ENCODE results near the gene KLHDC7A. TPM values are rescaled to one million over a fixed set of nuclear protein-coding genes. Genes with fewer than 3 reads are reported as not detected.

Gene KLHDC7A
- total RNA-seq: not detected

DNA sequence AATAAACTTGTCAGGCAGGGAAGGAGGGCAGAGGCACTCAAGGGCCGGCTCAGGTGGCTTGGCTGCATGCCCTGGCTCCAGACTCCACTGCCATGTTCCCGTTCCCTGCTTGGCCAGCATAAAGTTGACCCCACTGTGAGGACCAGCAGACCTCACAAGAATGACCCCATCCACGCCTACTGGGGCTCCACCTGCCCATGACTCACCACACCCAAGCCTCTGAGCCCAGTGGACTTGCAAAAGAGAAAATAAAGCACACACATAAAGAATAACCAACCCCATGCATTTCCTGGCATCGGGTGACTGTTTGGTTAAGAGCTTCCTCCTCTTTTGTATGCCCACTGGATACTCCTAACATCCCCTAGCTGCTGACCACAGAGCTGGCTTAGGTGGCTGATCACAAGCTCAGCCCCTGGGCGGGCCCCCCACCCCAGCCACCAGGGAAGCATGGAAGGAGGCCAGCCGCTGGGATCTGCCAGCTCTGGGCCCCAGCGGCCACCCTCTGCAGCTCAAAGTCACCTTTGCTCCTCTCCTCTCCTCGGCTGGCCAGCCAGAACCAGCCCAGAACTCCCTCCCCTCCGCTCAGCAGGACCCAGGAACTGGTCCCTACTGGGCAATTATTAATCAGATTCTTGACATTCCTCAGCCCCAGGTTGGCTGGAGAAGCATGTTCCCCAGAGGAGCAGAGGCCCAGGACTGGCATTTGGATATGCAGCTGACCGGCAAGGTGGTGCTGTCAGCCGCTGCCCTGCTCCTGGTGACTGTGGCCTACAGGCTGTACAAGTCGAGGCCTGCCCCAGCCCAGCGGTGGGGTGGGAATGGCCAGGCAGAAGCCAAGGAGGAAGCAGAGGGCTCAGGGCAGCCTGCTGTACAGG lies at the start of gene KLHDC7A:
Gene KLHDC7A, plus strand, starts transcription at position 616 of the 875 bp plus-strand sequence. Its CDS starts 52 bp downstream, at position 668.
- TF ChIP-seq, protein P1, sequence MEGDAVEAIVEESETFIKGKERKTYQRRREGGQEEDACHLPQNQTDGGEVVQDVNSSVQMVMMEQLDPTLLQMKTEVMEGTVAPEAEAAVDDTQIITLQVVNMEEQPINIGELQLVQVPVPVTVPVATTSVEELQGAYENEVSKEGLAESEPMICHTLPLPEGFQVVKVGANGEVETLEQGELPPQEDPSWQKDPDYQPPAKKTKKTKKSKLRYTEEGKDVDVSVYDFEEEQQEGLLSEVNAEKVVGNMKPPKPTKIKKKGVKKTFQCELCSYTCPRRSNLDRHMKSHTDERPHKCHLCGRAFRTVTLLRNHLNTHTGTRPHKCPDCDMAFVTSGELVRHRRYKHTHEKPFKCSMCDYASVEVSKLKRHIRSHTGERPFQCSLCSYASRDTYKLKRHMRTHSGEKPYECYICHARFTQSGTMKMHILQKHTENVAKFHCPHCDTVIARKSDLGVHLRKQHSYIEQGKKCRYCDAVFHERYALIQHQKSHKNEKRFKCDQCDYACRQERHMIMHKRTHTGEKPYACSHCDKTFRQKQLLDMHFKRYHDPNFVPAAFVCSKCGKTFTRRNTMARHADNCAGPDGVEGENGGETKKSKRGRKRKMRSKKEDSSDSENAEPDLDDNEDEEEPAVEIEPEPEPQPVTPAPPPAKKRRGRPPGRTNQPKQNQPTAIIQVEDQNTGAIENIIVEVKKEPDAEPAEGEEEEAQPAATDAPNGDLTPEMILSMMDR (IDR thresholded peaks at IDR 0.05): no peak
- no peak for TF ChIP-seq POLR2A (IDR thresholded peaks at IDR 0.05)
- Histone ChIP-seq H3K36me3 (no peaks in the 10 kb centered on the region), H3K9me3 (no peaks in the 10 kb centered on the region), H3K4me3 (no peak within 1 kb of the TSS), H3K27ac (no peak within 1 kb of the TSS), H3K4me1 (no peaks in the 10 kb centered on the region), H3K27me3 (no peaks in the 10 kb centered on the region)
- intact Hi-C loops (cut with DNase I): no loop called here
- DNase-seq (ENCODE audit: extremely low spot score in 2 of 2): no peak

DNA sequence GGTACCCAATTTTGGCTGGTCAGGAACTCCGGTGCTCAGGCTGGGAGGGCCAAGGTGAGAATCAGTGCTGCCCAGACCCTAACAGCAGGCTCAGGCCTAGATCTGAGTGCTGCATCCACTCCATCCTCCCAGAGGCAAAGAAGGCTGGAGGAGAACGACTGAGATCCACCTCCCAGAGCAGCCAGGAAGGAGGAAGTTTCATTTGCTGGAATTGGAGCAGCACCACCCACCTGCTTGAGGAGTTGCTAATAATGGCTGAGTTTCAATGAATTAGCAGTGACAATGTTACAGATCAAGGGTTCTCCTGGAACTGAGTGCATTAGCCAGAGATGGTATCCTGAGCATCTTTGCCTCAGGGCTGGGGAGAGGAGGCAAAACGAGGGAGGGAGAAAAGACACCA lies 46.7 kb upstream of the KLHDC7A start:
- no peak overlapping the region for H3K4me3 ChIP-seq
- no peaks in the 10 kb centered on the region for H3K36me3 ChIP-seq
- H3K9me3 ChIP-seq: no peaks in the 10 kb centered on the region
- no peaks in the 10 kb centered on the region for H3K4me1 ChIP-seq
- no peaks in the 10 kb centered on the region for H3K27me3 ChIP-seq
- H3K27ac ChIP-seq: no peak overlapping the region
- TF ChIP-seq POLR2AphosphoS5 (IDR thresholded peaks at IDR 0.05; ENCODE audit: insufficient read depth in 1 of 2, low read depth in 1 of 2) (no peak), POLR2A (IDR thresholded peaks at IDR 0.05) (no peak)
- TF ChIP-seq, protein P1 (IDR thresholded peaks at IDR 0.05): no peak
- intact Hi-C loops (cut with DNase I): no loop called here
- no peak for DNase-seq (ENCODE audit: extremely low spot score in 2 of 2)

DNA sequence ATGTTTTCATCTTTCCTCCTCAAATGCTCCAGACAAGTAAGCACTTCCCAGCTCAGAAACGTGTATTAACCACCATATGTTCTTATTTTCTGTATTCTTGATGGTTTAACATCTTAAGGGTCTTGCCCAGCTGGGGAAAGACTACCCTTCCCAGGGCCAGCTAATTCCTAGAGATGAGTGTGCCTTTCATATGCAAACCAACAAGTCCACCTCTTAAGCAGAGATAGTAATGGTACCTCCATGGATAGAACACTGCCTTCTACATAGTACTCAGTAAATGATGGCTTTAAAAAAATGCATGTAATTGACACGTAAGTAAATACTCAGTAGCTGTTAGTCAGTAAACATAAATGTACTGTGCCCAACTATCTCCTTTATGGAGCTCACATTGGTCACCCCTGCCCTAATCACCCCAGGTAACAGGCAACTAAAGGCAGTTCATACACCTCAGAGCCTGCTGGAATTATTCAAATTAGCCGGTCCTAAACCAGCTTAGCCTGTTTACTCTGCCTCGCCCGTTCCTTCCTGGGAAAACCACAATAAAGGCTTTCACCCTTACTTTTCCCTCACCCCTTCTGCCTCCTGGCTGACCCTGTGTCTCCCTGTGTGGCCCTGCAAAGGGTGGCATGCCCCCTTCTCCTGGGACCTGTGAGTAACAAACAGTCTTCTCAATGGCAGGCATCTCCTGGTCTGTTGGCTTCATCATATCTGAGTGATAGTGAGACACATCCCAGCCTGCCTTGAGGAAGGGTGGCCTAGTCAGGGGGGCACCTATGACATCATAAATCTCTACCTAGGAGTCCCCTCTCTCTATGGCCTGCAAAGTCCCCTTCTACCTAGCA lies 40.1 kb upstream of the KLHDC7A start:
- no peaks in the 10 kb centered on the region for H3K9me3 ChIP-seq
- H3K27me3 ChIP-seq: no peaks in the 10 kb centered on the region
- H3K4me1 ChIP-seq: no peaks in the 10 kb centered on the region
- H3K4me3 ChIP-seq: no peak overlapping the region
- no peaks in the 10 kb centered on the region for H3K36me3 ChIP-seq
- no peak for DNase-seq (ENCODE audit: extremely low spot score in 2 of 2)
- TF ChIP-seq, protein P1 (IDR thresholded peaks at IDR 0.05): no peak
- no peak for TF ChIP-seq POLR2A (IDR thresholded peaks at IDR 0.05)
- TF ChIP-seq POLR2AphosphoS5 (IDR thresholded peaks at IDR 0.05; ENCODE audit: insufficient read depth in 1 of 2, low read depth in 1 of 2): no peak
- no peak overlapping the region for H3K27ac ChIP-seq
- intact Hi-C loops (cut with DNase I): no loop called here

DNA sequence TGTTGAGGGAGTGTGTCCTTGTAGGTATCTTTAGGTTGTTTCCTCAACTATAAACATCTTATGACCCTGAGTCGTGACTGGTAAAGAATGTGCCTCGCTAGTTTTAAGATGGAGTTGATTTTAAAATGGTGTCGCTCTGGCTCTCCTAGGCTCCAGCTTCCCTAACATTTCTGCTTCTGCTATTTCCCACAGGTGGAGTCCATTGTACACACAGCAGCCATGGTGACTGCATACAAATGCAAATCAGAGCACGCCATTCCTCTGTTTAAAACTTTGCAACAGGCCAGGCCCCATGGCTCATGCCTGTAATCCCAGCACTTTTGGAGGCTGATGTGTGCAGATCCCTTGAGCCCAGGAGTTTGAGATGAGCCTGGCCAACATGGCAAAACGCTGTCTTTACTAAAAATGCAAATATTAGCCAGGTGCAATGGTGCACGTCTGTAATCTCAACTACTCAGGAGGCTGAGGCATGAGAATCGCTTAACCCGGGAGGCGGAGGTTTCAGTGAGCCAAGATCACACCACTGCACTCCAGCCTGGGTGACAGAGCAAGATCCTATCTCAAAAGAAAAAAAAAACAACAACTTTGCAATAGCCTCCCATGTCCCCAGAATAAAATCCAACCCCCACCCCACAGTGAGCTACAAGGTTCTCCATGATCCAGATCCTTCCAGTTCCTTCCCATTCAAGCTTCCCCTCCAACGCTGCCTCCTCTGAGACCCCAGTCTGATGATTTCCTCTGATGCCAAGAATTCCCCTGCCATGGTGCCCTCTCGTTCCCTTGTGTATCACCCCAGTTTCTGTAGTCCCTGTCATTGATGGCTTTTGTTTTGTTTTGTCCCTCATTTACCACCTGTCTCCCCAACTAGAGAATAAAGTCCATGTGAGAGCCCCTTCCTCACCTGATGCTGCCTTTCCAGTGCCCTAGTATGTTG lies 36.9 kb upstream of the KLHDC7A start:
- no peak for TF ChIP-seq POLR2A (IDR thresholded peaks at IDR 0.05)
- Histone ChIP-seq H3K27ac (no peak overlapping the region), H3K36me3 (no peaks in the 10 kb centered on the region), H3K4me1 (no peaks in the 10 kb centered on the region), H3K9me3 (no peaks in the 10 kb centered on the region), H3K4me3 (no peak overlapping the region), H3K27me3 (no peaks in the 10 kb centered on the region)
- intact Hi-C loops (cut with DNase I): no loop called here
- no peak for DNase-seq (ENCODE audit: extremely low spot score in 2 of 2)

DNA sequence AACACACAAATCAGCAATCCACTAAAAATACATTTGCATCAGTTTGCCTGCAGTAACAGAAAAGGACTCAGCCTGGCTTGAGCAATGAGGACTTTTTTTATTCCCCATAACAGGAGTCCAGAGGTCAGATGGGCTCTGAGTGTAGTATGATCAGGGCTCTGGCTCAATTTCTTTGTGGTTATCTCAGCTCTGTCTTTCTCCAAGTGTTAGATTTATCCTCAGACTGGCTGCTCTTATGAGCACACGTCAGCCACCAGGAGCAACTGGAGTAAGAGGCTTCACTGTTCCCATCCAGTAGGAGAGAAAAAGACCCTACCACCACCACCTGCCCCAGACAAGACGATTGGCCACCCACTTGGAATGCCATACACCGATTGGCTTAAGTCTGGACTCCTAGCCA lies 36.2 kb upstream of the KLHDC7A start:
- no peaks in the 10 kb centered on the region for H3K36me3 ChIP-seq
- intact Hi-C loops (cut with DNase I): no loop called here
- TF ChIP-seq POLR2A (IDR thresholded peaks at IDR 0.05) (no peak), POLR2AphosphoS5 (IDR thresholded peaks at IDR 0.05; ENCODE audit: insufficient read depth in 1 of 2, low read depth in 1 of 2) (no peak)
- TF ChIP-seq, protein P1 (IDR thresholded peaks at IDR 0.05): no peak
- no peaks in the 10 kb centered on the region for H3K27me3 ChIP-seq
- DNase-seq (ENCODE audit: extremely low spot score in 2 of 2): no peak
- H3K9me3 ChIP-seq: no peaks in the 10 kb centered on the region
- no peak overlapping the region for H3K27ac ChIP-seq
- no peak overlapping the region for H3K4me3 ChIP-seq
- H3K4me1 ChIP-seq: no peaks in the 10 kb centered on the region
